ENCODE measurements around the gene ADCYAP1.

The ADCYAP1 gene

DNA sequence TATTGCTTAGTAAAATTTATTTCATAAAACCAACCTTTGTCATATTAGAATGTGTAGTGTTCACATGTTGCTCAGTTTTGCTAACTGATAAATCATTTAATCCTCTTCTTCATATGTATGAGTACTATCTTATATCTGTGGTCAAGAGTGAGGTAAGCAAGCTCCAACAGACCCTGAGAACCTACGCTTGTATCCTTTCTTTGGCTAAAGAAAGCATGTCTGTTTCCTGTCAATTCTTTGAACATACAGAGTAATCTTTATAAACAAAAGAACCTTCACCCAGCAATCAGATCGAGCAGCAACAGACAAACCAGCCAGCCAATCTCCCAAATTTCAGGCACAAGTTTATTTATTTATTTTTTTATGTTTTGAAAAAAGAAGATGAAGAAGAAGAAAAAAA lies 6.4 kb downstream of the ADCYAP1 start:
- DNase-seq = no peak

DNA sequence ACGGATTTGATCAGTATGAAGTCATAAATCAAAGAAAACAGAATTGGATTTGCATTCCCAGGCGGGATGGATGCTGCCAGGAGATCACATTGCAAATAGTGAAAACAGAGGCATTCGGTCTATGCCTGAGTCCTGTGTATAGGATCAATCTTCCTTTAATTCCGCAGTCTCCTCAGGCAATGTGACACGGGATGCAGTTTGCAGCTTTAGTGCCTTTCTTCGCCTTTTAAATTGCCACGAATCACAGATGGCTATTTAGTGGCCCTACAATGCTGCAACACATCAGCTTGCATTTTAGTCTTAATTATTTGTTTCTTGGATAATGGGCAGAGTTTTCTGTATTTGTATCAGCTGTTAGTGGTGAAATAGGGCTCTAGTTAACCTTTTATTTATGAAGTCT lies 6.8 kb downstream of the ADCYAP1 start:
- DNase-seq = no peak

DNA sequence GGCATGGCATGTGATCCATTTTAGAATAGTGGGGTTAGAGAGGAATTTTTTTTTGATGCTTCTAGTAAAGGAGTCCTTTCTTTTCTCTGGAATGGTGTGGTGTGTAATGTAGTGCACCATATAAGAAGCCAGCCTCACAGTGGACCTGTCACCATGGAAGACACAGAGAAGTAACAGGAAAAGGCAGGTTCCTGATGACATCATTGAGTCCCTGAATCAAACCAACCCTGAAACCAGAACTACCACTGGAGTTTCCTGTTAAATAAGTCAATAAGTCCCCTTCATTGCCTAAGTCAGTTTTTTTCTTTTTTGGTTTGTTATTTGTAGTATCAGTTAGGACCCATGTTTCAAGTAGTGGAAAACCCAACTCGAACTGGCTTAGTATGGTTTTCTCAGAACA lies 11.9 kb downstream of the ADCYAP1 start:
- DNase-seq = no peak

GRCh38 chr18:919078-919477 lies 14.4 kb downstream of the ADCYAP1 start:
- DNase-seq = no peak

- DNase-seq = no peak
These were observed 18.6 kb downstream of the ADCYAP1 start for GRCh38 chr18:923144-923866.

GRCh38 chr18:924987-925386 lies 20.3 kb downstream of the ADCYAP1 start:
- DNase-seq = no peak

DNA sequence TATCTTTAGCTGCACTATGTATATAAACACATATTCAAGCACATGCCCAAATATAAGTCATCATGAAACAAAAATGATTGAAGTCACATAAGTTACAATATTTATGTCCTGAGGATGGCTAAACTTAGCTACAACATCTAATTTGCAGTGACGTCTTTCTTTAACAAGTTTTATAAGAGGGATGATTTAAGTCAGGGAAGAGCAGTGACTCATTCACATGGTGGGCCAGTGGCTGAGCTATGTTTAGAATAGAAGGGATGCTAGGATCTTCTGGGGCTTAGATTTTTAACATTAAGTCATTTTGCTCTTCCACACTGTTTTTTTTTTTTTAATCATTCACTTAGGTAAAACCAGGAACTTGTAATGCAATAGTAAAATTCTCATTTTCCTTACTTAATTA lies 22.3 kb downstream of the ADCYAP1 start:
- no peak for DNase-seq

GRCh38 chr18:933082-933481 lies 28.4 kb downstream of the ADCYAP1 start:
- no peak for DNase-seq

GRCh38 chr18:934518-935133 lies 30.0 kb downstream of the ADCYAP1 start:
- no peak for DNase-seq

GRCh38 chr18:936941-937340 lies 32.3 kb downstream of the ADCYAP1 start:
- no peak for DNase-seq

DNA sequence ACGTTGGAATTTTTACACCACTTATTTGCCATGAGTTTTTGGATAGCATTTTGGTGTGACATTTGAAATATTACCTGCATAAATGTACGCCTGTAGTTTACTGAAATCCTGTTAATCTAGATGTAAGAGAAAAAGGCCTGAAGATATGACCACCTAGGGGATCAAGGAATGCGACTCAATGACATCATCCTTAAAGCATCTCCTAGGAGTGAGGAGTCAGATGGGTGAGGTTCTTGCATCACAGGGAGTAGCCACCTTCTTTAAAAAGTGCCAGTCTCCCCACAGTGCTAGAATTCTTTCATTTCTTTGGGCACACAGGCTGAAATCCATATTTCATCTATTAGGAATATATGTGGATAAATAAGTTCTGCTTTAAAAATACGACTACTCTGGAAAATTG lies 34.5 kb downstream of the ADCYAP1 start:
- no peak for DNase-seq

GRCh38 chr18:939958-940357 lies 35.3 kb downstream of the ADCYAP1 start:
- DNase-seq = no peak

DNA sequence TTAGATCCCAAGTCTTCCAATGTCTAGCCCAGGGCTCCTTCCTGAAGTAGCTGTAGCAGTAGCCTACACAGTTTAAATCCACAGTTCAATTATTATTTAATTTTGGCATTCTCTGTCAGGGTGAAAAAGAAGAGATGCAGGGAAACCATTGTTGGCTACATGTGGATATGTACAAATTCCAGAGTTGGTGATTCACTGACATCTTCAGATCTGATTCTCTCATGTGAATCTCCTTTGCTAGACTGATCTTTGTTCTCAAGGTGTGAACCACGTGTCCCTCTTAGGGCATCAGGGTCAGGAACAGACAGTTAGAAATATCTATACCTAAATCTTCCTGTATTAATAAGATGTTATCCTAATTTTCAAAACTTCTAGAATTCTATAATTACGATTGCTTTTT lies 36.7 kb downstream of the ADCYAP1 start:
- no peak for DNase-seq

DNA sequence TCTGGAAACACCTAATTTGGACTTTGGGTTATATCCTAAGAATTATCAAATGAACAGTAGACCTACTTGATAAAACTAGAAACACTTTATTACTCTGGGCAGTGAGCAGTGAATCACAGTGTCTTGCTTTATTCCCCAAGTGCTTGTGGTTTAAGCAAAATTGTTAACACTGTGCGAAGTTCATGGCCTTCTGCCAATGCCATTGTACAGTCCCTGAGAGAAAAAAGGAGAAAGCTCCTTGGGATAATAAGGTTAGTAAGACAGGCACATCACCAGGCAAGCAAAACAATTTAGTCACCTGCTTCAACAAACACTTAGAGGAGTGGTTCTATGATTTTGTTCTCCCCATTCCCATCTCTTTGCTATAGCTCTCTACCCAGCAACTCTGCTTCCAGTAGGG lies 39.8 kb downstream of the ADCYAP1 start:
- DNase-seq = no peak

DNA sequence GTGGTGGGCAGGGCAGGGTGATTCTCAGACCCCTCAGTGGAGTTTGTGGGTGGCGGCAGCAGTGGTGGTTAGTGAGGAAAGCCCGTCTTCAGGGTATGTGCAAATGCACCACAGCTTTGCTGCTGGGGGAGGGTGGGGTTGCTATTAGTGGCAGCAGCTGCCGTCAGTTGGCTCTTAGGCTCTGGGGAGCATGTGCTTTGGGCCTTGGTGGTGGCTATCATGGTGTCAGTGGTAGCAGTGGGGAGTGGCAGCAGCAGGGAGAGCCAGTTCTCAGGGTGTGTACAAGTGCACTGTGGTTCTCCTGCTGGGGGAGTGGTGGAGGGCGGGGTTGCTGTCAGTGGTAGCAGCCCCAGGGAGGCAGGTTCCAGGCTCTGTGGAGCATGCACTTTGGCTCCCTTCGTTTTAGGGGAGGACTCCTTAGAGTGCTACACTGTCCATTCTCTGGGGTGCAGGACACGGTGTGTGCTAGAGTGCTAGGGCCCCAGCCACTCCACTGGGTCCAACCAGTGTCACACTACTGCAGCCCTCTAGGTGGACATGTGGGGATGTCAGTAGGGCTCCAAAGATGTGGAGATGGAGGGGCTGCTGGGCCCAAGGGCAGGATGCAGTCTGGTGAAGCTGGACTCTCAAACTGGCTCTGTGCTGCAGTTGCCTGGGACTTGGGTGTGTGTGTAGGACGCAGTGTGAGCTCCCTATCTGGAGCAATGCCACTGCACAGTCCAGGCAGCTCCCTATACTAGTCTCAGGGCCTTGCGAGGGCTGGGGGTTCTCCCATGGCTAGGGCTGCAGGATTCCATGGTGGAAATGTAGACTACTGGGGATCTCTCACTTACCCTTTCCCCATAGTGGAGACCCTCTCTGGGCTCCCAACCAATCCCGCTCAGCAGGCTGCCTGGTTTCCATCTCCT lies 45.3 kb downstream of the ADCYAP1 start:
- no peak for DNase-seq

DNA sequence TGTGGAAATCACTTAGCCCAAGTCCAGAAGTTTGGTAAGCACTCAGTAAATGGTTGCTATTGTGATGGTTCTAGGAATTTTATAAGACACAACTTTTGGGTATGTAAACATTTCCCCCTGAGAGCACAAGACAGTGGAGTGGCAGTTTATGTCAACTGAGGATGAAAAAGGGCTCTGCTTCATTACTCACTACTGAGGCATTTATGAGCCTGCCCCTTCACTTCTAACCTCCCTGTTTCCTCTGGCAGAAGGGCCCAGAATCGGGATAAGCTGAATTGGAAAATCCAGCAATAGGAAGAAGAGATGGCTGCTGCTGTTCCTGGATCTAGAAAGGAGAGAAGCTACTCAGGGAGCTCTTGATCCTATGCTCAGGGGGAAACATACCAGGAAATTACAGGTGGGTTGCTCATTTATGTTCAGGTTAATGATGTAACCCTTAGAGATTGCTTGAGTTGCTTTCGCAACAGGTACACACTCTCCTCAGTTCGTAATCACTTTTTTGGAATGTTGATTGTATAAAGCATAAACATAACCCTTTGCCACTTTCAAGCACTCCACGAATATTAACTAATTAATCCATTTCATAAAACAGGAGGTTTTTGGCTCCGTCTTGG lies 46.3 kb downstream of the ADCYAP1 start:
- DNase-seq = no peak

GRCh38 chr18:955384-956066 lies 50.9 kb downstream of the ADCYAP1 start:
- DNase-seq = no peak

DNA sequence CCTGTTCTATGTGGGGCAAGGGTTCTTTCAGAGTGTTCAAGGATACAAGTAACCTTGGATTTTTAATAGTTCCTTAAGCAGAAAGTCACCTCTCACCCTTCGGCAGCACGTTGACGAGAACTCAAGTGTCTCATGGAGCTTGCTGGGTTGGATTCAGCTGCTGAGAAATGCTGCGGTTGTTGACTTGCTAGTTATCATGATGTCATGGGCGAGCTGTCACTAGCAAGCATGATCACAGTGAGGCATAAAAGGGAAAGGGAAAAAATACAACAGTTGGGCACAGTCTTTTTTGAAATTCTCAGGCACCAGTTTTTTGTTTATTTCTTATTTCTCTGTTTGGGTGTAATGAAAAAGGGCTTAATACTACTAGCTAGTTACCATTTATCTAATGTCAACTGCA lies 53.2 kb downstream of the ADCYAP1 start:
- no peak for DNase-seq

GRCh38 chr18:959854-960253 lies 55.2 kb downstream of the ADCYAP1 start:
- DNase-seq = no peak

Data from CD4-positive, alpha-beta T cell treated with Interleukin-6 for 4 hours (primary cell).